A549 (cell line): Measurements from ENCODE around the gene ABCG5.

Experiments
- NFE2L2 ChIP-seq: fragments of 150-350 bp; conservative IDR thresholded peaks from 2 replicates; pipeline ENCODE4 v1.6.1; 2014; ENCODE audit warnings: low read length
- TF ChIP-seq, protein P1 (sequence below): fragments of >200 bp; sonication (Bioruptor Twin); formaldehyde crosslinking; IDR thresholded peaks from 3 replicates; pipeline ENCODE4 v1.5.1; 2016
- TF ChIP-seq, protein P2 (sequence below): IDR thresholded peaks from 2 replicates; pipeline ENCODE4 v1.6.1; 2012; ENCODE audit warnings: low read depth, borderline replicate concordance

DNA sequence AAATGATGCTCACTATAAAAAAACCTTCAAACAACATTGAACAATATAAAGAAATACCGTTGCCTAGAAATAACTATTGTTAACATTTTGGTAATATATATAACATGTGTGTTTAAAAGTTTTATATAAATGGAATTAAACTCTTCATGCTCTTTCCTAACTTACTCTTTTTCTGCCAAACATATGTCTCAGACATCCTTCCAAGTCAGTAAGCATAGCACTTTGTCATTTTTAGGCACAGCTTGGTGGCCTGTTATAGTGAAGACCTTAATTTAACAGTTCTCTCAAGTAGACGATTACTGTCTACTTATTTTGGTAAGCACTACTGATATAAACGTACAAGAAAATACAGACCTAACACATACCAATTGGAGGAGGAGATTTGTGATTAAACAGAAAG lies 23.9 kb downstream of the ABCG5 start:
- TF ChIP-seq, protein P1, sequence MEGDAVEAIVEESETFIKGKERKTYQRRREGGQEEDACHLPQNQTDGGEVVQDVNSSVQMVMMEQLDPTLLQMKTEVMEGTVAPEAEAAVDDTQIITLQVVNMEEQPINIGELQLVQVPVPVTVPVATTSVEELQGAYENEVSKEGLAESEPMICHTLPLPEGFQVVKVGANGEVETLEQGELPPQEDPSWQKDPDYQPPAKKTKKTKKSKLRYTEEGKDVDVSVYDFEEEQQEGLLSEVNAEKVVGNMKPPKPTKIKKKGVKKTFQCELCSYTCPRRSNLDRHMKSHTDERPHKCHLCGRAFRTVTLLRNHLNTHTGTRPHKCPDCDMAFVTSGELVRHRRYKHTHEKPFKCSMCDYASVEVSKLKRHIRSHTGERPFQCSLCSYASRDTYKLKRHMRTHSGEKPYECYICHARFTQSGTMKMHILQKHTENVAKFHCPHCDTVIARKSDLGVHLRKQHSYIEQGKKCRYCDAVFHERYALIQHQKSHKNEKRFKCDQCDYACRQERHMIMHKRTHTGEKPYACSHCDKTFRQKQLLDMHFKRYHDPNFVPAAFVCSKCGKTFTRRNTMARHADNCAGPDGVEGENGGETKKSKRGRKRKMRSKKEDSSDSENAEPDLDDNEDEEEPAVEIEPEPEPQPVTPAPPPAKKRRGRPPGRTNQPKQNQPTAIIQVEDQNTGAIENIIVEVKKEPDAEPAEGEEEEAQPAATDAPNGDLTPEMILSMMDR, result no peak
- TF ChIP-seq, protein P2, sequence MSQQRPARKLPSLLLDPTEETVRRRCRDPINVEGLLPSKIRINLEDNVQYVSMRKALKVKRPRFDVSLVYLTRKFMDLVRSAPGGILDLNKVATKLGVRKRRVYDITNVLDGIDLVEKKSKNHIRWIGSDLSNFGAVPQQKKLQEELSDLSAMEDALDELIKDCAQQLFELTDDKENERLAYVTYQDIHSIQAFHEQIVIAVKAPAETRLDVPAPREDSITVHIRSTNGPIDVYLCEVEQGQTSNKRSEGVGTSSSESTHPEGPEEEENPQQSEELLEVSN, result no peak
- TF ChIP-seq NFE2L2, result no peak
